ENCODE measurements around the gene TTC17.
"Not testable (repeated sequence)": the region's sequence is repeated elsewhere in the genome, so short reads cannot be mapped to it uniquely, and the experiment has no call there.

Gene TTC17

GRCh38 chr11:43358801-43359421 is at the start of gene TTC17:
Gene TTC17, plus strand, starts transcription at chr11:43358920. Its CDS starts 35 bp downstream, at chr11:43358955.
- peak; percentile 80 to 92 (median 87) for DNase-seq (ENCODE audit: low read depth in 4 of 4, low spot score in 1 of 4)

DNA sequence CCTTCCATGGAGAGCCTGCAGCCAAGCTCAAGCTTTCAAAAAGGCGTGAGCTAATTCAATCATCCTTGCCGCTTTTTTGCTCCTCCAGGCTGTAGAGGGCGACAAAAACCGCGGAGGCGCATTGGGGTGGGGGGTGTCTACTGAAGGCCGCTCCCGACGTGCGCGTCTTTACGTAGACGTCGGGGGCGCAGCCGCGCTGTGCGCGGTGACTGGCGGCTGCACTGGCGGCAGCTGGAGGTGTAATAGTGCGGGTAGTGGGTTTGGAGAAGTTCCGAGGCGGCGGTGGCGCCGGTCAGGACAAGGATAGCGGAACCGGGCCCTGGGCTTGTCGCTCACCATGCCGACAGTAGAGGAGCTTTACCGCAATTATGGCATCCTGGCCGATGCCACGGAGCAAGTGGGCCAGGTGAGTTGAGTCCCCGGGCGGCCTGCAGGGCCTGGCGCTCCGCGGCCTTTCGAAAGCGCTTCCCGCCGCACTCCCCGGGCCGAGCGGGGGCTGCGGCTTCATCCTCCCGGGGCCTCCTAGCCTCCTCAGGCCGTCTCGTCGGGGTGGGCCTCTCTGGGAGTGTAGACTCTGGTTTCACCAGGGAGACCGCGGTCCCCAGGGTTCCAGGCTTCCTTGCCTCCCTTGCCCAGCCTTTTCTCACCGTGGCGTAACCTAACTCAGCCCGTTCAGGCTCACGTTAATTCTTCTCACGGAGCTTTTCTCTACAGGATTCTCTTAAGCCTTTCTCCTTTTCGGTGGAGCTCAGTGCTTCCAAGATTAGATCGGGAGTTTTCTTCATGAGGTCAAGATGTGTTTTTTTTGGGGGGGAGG is 46.7 kb upstream of the TTC17 start, which contains the start of gene API5:
Gene API5, plus strand, starts transcription at position 206 of the 817 bp plus-strand sequence. Its CDS starts 132 bp downstream, at position 338.
- DNase-seq (ENCODE audit: low read depth in 4 of 4, low spot score in 1 of 4), result peak; percentile 80 to 91 (median 87)

DNA sequence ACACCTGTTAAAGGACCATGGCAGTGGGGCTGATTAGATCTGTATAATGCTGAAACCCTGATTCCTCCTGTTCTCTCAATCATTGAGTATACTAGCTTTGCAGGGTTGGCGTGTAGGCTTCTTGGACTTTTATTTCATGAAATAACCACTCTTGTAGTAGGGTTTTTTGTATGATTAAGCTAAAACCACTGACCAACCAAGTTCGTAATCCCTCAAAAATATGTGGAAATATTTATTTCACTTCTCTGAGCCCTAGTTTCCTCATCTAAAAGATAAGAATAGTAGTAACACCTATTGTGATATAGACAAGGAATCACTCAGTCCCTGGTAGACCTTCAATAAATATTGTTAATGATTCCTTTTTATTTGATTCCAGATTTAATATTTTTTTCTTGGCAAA is 42.8 kb upstream of the TTC17 start:
- DNase-seq (ENCODE audit: low read depth in 4 of 4, low spot score in 1 of 4), result no peak

DNA sequence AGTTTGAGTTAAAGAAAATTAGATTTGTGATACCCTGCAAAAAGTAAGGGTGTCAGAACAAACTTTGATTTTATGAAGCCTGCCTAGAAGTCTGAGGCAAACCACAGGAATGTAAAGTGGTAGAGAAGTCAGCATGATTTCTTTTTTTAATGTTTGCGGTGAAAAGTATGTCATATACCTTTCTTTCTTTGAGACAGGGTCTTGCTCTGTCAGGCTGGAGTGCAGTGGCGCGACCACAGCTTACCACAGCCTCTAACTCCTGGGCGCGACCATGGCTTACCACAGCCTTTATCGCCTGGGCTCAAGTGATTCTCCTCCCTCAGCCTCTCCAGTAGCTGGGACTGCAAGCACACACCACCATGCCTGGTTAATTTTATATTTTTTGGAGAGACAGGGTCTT is 42.3 kb upstream of the TTC17 start:
- DNase-seq (ENCODE audit: low read depth in 4 of 4, low spot score in 1 of 4), result no peak

DNA sequence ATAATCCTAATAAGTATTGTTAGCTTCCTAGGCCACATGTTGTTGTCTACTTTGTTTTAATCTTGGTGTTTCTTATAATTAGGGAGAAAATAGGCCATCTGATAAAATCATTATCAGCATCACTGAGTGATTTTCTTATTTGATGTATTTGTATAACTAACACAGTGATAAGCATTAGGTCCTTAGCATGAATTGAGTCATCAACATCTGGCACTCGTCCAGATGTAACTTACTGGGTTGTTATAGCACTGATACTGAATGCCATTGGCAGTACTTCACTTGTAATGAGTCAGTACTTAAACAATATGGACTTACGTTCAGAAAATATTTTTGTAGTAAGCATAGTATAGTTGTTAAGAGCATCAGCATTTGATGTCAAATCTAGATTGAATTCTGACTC is 30.7 kb upstream of the TTC17 start:
- no peak for DNase-seq (ENCODE audit: low read depth in 4 of 4, low spot score in 1 of 4)

DNA sequence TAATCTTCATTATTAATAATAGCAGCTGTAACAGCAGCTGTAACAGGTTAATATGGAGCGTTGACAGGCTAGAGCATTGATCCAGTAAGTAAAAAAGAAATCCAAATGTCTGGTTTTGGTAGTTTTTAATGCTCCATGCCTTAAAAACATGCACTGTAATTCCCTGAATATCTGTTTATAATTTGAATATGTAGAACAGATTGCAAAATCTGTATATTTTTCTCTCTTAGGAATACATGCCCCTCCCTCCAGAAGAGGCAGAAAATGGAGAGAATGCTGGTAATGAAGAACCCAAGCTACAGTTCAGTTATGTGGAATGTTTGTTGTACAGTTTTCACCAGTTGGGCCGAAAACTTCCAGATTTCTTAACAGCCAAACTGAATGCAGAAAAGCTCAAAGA is 30.2 kb upstream of the TTC17 start:
- no peak for DNase-seq (ENCODE audit: low read depth in 4 of 4, low spot score in 1 of 4)

GRCh38 chr11:43341159-43341558 is 17.6 kb upstream of the TTC17 start:
- no peak for DNase-seq (ENCODE audit: low read depth in 4 of 4, low spot score in 1 of 4)

DNA sequence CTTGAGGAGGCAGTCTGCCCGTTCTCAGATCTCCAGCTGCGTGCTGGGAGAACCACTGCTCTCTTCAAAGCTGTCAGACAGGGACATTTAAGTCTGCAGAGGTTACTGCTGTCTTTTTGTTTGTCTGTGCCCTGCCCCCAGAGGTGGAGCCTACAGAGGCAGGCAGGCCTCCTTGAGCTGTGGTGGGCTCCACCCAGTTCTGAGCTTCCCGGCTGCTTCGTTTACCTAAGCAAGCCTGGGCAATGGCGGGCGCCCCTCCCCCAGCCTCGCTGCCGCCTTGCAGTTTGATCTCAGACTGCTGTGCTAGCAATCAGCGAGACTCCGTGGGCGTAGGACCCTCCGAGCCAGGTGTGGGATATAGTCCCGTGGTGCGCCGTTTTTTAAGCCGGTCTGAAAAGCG is 7.3 kb upstream of the TTC17 start:
- not testable (repeated sequence) for DNase-seq (ENCODE audit: low read depth in 4 of 4, low spot score in 1 of 4)

DNA sequence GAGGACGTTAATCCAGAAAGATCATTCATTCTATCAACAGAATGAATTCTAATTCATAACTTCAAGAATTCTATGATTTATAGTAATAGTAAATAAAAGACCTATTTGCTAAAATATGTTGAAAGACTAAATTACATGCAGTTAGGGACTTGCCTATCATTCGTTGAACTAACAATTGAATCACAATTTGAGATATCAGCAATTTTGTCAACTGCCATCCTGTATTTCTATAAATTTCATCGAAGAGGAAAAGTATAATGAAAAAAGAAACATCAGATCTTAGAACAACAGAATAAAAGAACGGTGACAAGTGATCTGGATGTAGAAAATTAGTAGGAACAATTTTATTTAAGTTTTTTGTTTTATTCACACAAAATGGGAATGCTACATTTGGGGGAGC is 4.4 kb upstream of the TTC17 start:
- no peak for DNase-seq (ENCODE audit: low read depth in 4 of 4, low spot score in 1 of 4)

DNA sequence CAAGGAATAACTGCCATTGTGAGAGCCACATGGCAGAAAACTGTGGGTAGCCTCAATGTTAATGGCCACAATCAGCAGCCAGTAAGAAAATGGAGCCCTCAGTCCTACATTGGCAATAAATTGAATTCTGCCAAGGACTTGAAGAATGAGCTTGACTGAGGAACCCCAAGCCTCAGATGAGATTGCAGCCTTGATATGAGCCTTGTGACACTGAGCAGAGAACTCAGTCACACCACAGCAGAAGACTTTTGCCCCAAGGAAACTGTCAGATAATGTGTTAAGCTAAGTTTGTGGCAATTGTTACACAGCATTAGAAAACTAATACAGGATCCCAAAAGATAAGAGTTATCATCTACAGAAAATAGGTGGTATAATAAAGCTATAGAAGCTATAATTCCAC is 2.4 kb upstream of the TTC17 start:
- no peak for DNase-seq (ENCODE audit: low read depth in 4 of 4, low spot score in 1 of 4)

DNA sequence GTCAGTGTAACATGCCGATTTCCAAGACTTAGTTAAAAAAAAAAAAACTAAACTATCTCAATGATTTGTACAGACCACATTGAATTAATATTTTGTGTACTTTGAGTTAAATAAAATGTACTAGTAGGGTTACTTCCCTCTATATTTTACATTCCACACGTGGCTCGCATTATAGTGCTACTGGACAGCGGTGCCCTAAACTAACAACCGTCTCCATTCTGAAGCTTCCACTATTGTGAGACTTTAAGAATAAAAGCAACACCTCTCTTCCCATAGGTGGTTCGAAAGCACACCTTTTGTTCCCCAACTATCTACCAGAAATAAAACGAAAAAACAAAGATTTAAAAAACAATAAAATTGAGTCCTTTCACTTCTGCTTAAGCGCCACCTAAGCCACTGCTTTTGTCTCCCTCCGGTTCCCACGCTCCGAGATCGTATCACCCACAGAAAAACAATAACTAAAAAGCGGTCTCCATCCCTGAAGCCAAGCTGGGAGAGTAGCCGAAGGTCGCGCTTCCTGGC is 380 bp upstream of the TTC17 start:
- DNase-seq (ENCODE audit: low read depth in 4 of 4, low spot score in 1 of 4), result no peak

DNA sequence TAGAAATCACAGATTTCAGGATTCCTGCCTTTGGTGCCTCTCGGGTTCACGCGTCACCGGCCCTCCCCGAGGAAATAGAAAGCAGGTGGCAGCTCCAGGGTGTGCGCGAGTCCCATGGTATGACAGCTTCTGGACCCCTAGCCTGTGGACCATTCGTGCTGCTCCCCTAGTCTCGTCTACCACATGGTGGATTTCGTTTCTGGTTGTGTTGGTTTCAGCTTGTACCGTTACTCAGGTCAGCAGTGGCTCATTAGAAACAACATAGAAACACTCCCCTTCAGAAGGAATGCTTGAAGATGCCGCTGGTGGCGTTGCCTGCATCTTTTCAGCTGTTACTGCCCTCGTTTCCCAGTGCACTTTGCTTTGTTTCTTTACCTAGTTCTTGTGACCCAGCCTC is 700 bp downstream of the TTC17 start:
- DNase-seq (ENCODE audit: low read depth in 4 of 4, low spot score in 1 of 4), result peak in 1 of 4 experiments; percentile 5

- DNase-seq (ENCODE audit: low read depth in 4 of 4, low spot score in 1 of 4), result no peak
These were observed 1.8 kb downstream of the TTC17 start for GRCh38 chr11:43360361-43361032.

- DNase-seq (ENCODE audit: low read depth in 4 of 4, low spot score in 1 of 4), result no peak
These were observed 8.0 kb downstream of the TTC17 start for GRCh38 chr11:43366677-43367076.

GRCh38 chr11:43367382-43368178 is 8.9 kb downstream of the TTC17 start:
- no peak for DNase-seq (ENCODE audit: low read depth in 4 of 4, low spot score in 1 of 4)

GRCh38 chr11:43376065-43376464 is 17.3 kb downstream of the TTC17 start:
- DNase-seq (ENCODE audit: low read depth in 4 of 4, low spot score in 1 of 4), result no peak

DNA sequence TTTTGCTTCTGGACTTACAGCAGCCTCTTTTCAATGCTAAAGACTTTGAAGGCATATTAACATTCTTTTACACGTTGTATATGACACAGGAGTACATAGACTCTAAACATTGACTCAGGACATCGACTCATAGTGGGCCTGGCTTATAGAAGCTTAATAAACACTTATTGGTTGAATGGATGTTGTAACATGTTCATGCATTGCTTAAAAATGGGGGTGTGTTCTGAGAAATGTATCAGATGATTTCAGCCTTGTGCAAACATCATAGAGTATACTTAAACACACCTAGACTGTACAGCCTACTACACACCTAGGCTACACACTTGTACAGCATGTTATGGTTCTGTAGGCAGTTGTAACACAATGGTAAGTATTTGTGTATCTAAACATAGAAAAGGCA is 17.9 kb downstream of the TTC17 start:
- no peak for DNase-seq (ENCODE audit: low read depth in 4 of 4, low spot score in 1 of 4)

- DNase-seq (ENCODE audit: low read depth in 4 of 4, low spot score in 1 of 4), result no peak
These were observed 18.7 kb downstream of the TTC17 start for GRCh38 chr11:43377389-43377788.

DNA sequence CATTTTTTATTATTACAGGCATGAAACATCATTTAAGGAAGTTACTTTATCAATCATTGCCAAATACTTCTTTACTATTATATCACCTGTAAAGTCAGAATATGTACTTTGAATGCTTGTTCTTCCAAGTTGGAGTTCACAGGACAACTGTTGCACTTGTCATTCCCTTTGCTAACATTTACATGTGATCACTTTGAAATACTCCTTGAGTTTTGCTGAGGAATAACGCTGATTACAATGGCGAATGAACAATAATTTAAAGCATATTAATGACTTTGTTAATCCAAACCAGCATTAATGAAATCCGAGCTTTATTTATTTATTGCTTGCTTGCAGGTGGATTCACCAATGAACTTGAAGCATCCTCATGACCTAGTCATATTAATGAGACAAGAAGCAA is 20.2 kb downstream of the TTC17 start:
- no peak for DNase-seq (ENCODE audit: low read depth in 4 of 4, low spot score in 1 of 4)

DNA sequence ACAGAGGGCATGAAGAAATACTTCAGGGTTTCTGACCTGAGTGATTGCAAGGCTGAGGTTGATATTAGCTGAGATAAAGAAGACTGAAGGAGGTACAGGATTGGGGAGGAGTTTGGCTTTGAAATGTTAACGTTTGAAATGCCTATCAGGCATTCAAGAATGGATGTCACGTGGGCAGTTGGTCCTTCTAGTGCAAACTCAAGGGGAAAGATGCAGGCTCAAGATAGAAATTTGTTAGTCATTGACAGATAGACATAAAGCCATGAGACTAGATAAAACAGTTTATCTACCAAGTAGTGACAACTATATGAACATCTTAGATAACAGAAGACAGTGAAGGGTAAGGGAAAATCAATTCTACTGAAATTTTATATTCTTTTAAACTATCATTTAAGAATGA is 23.1 kb downstream of the TTC17 start:
- DNase-seq (ENCODE audit: low read depth in 4 of 4, low spot score in 1 of 4), result no peak

GRCh38 chr11:43382614-43383013 is 23.9 kb downstream of the TTC17 start:
- no peak for DNase-seq (ENCODE audit: low read depth in 4 of 4, low spot score in 1 of 4)

Data from stimulated activated CD4-positive, alpha-beta T cell treated with anti-CD3 and anti-CD28 coated beads, Interleukin-1b, Interleukin-23, amount 100 ng/mL, for 24 hours (primary cell).